ENCODE measurements around the gene ZPBP2. TPM values are rescaled to one million over a fixed set of nuclear protein-coding genes. Genes with fewer than 3 reads are reported as not detected.

Gene ZPBP2
- total RNA-seq, 1 experiment from 2014 or later = not detected

DNA sequence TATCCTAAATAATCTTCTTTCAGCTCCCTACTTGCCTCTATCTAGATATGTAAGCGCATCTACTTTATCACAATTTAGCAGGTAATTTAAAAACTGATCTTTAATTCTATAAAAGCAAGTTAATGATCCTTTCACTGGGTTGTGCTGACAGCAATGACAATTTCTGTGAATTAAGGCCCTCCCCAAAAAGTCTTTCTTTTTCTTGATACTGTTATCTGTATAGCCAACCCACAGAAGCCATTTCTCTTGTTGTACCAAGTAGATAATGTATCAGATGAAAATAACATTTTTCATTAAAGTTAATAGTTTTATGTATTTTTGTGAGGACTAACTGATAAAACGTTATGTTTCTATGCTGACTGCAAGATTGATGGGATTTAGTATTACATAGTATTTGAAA, 3.8 kb downstream of the ZPBP2 start:
- no peaks in the 10 kb centered on the region for H3K4me1 ChIP-seq (ENCODE audit: insufficient read depth, low read length)
- H2BK5ac ChIP-seq (ENCODE audit: insufficient read length, low read length) = no peak overlapping the region
- no peaks in the 10 kb centered on the region for H3K27me3 ChIP-seq (ENCODE audit: insufficient read depth, low read length)
- H3K4ac ChIP-seq (ENCODE audit: low read depth, low read length) = no peak overlapping the region
- no peak overlapping the region for H3K27ac ChIP-seq (ENCODE audit: insufficient read length, low read depth, low read length)
- Mint-ChIP-seq H3K27me3 (ENCODE audit: low read depth) (peaks cover 24% of the 10 kb centered on the region), H3K27ac (no peak overlapping the region), H3K9me3 (peaks cover 0 to 3% of the 10 kb centered on the region in 2 experiments; a peak in 1 of 5 replicates), H3K4me1 (no peaks in the 10 kb centered on the region), H3K4me3 (no peak overlapping the region), H3K36me3 (ENCODE audit: insufficient read depth in 1 of 3, low read depth in 3 of 3) (no peaks in the 10 kb centered on the region; a peak in 1 of 7 replicates)
- H3K79me2 ChIP-seq (ENCODE audit: insufficient read depth, low read length) = no peaks in the 10 kb centered on the region
- no peak overlapping the region for H3K14ac ChIP-seq (ENCODE audit: insufficient read depth, low read length)
- TF ChIP-seq, protein P1, sequence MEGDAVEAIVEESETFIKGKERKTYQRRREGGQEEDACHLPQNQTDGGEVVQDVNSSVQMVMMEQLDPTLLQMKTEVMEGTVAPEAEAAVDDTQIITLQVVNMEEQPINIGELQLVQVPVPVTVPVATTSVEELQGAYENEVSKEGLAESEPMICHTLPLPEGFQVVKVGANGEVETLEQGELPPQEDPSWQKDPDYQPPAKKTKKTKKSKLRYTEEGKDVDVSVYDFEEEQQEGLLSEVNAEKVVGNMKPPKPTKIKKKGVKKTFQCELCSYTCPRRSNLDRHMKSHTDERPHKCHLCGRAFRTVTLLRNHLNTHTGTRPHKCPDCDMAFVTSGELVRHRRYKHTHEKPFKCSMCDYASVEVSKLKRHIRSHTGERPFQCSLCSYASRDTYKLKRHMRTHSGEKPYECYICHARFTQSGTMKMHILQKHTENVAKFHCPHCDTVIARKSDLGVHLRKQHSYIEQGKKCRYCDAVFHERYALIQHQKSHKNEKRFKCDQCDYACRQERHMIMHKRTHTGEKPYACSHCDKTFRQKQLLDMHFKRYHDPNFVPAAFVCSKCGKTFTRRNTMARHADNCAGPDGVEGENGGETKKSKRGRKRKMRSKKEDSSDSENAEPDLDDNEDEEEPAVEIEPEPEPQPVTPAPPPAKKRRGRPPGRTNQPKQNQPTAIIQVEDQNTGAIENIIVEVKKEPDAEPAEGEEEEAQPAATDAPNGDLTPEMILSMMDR (conservative IDR thresholded peaks at IDR 0.05) = no peak
- DNase-seq = no peak
- H3T11ph ChIP-seq (ENCODE audit: low read length) = no peak overlapping the region
- H3K18ac ChIP-seq (ENCODE audit: insufficient read length, low read depth, low read length) = no peak overlapping the region
- no peak overlapping the region for H2AFZ ChIP-seq (ENCODE audit: low read length)
- H3K23ac ChIP-seq (ENCODE audit: insufficient read length, low read depth, low read length) = no peak overlapping the region
- H3K9me3 ChIP-seq (ENCODE audit: control insufficient read depth, low read depth, low read length) = no peaks in the 10 kb centered on the region
- no peak overlapping the region for H4K91ac ChIP-seq (ENCODE audit: insufficient read length, low read depth, low read length)
- no peak overlapping the region for H3K4me2 ChIP-seq (ENCODE audit: insufficient read depth, insufficient read length, low read length)
- no peak overlapping the region for H2BK15ac ChIP-seq (ENCODE audit: low read depth, low read length)
- no peak overlapping the region for H2BK12ac ChIP-seq (ENCODE audit: insufficient read length, low read depth, low read length)
- no peaks in the 10 kb centered on the region for H4K20me1 ChIP-seq (ENCODE audit: control insufficient read depth, insufficient read depth, insufficient read length)
- H2AK5ac ChIP-seq (ENCODE audit: insufficient read length, low read length) = no peak overlapping the region
- H2BK120ac ChIP-seq (ENCODE audit: low read depth, low read length, poor library complexity, severe bottlenecking) = no peak overlapping the region
- H3K79me1 ChIP-seq (ENCODE audit: insufficient read depth, low read depth, low read length, poor library complexity, severe bottlenecking) = no peaks in the 10 kb centered on the region
- no peak overlapping the region for H3K56ac ChIP-seq (ENCODE audit: insufficient read length, low read depth, low read length)
- no peak overlapping the region for H4K8ac ChIP-seq (replicated peaks; ENCODE audit: insufficient read length, low read depth, low read length)
- no peak overlapping the region for H4K5ac ChIP-seq (ENCODE audit: insufficient read length, low read depth, low read length)
- H3K23me2 ChIP-seq (ENCODE audit: insufficient read length, low read depth, low read length, poor library complexity, severe bottlenecking) = no peaks in the 10 kb centered on the region
- no peak overlapping the region for H2BK20ac ChIP-seq (ENCODE audit: low read depth, low read length, poor library complexity, severe bottlenecking)
- 100% methylated on average over 1 of the region's 2 CpGs for whole genome bisulfite sequencing (ENCODE audit: extremely low coverage, insufficient read length, low lambda C conversion rate)
- H3K9ac ChIP-seq (ENCODE audit: extremely low read depth, insufficient read length, low read length) = no peak overlapping the region

Measured in H9 (cell line).